GM18505 (cell line): ENCODE results near the gene PAXIP1.

ENCODE experiments used
- ATAC-seq: cut with Tn5 transposase; IDR thresholded peaks from one replicate; pipeline ENCODE4 v1.9.1; 2021; ENCODE audit not compliant: unreplicated experiment
- POLR2A ChIP-seq: IDR thresholded peaks from 4 replicates; pipeline ENCODE4 v1.6.1; 2011; ENCODE audit warnings: borderline replicate concordance; ENCODE audit not compliant: insufficient read depth, insufficient read length; ENCODE audit errors: extremely low read depth

The PAXIP1 gene

DNA sequence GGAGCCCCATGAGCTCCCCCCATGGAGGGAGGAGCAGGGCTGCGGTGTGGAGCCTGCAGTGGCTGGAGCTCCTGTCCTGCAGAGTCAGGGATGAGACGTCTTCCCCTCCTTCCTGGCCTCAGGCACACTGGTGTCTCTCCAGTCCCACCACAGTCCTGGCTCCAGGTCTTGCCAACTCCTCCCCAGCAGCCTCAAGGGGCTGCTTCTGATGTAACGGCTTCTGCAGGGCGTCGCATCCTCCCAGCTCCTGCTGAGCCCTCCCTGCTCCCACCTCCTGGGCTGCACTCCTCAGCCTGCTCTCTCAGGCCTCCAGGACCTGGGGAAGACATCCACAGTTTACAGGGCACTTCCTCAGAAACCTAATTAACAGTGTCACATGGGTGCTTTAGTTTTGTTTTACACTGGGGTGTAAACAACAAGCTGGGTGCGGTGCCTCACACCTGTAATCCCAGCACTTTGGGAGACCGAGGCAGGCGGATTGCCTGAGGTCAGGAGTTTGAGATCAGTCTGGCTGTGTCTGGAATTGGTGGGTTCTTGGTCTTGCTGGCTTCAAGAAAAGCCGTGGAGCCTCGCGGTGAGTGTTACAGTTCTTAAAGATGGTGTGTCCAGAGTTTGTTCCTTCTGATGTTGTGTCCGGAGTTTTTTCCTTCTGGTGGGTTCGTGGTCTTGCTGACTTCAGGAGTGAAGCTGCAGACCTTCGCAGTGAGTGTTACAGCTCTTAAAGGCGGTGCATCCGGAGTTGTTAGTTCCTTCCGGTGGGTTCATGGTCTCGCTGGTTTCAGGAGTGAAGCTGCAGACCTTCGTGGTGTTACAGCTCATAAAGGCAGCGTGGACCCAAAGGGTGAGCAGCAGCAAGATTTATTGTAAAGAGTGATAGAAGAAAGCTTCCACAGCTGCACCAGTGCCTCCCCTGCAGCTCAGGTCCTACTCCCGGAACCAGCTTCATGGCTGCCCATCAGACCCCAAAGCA, 95.0 kb downstream of the PAXIP1 start:
- no peak for ATAC-seq
- TF ChIP-seq POLR2A, result no peak

DNA sequence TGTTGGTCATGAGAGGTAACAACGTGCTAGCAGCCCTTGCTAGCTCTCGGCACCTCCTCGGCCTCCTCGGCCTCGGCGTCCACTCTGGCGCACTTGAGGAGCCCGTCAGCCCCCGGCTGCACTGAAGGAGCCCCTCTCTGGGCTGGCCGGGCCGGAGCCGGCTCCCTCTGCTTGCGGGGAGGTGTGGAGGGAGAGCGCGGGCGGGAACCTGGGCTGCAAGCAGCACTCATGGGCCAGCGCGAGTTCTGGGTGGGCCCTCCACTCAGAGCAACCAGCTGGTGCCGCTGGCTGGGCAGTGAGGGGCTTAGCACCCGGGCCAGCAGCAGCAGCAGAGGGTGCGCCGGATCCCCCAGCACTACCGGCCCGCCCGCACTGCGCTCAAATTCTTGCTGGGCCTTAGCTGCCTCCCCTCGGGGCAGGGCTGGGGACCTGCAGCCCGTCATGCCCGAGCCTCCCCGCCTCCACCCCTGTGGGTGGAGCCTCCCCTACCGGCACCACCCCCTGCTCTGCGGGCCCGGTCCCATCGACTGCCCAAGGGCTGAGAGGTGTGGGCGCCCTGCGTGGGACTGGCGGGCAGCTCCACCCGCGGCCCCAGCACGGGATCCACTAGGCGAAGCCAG, 96.1 kb downstream of the PAXIP1 start:
- ATAC-seq, result no peak
- TF ChIP-seq POLR2A, result no peak

DNA sequence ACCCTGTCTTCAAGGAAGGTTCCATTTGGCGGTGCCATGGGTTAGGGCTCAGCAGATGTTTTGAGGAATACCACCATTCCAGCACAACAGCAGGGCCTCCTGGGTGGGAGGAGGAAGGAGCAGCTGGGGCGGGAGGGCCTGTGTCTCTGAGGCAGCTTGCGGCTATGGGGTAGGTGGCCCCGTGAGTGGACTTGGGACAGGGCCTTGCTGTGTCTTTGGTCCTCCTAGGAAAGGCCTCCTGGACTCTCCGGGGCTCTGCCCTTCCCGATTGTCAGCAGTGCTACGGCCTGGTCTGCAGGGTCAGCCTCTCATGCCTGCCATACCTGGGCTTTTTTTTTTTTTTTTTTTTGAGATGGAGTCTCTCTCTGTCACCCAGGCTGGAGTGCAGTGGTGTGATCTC, 96.7 kb downstream of the PAXIP1 start:
- no peak for ATAC-seq
- TF ChIP-seq POLR2A, result no peak

DNA sequence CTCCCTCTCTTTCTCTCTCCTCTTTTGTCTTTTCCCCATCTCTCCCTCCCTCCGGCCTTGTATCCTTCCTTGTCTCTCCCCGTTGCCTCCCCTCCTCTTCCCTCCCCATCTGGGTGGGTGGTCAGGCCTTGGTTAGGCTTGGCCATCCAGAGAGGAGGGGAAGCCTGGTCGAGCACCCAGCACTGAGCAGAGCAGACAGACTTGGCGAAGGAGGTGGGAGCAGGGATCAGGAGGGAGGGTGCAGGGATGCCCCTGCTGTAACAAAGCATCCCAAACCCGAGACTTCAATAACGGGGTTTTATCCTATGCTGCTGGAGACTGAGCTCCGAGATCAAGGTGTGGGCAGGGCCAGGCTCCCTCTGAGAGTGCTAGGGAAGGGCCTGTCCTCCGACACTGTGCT, 97.3 kb downstream of the PAXIP1 start:
- no peak for TF ChIP-seq POLR2A
- no peak for ATAC-seq

DNA sequence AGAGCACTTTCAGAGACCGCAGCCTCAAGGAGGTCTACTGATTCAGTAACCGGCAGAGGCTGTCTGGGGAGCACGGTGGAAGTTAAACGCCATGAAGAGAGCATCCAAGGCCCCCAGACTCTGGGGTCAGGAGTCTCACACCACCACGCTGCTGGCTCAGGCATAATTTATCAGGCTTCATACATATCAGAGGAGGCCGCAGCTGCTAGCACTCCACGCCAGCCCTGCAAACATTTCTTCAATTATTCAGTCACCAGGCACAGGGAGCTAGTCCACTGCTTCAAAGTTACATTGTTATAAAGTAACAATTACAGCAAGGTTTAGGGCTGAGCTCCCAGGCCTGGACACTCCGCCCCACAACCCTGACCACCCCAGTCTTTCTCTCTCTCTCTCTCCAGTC, 97.8 kb downstream of the PAXIP1 start:
- no peak for ATAC-seq
- no peak for TF ChIP-seq POLR2A

DNA sequence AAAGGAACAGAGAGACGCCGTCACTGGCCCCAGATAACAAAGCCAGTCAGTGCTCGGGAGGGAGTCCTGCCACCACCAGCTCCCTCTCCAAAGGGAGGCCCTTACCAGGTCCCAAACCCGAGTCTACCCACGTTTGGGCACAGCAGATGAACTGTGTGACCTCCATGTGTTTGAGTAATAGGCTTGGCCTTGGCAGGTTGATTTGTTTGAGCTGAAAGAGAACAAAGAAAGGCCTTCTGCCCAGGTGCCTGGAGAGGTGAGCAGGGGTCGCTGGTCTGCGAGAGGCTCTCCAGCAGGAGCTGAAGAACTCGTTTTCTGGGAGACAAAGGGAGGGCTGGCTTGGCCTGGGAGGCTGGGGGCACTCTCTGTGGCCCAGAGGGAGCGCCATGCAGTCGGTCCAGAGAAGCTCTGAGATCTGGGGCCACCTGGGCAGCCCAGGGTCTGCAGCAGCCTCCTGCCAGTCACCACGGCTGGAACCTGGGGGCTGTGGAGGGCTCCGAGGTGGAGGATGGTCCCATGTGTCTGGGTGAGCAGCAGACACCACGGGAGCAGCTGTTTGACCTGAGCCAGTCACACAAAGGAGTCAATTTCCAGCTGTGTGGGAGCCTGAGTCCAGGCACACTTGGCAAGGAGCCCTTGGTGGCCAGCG, 99.7 kb downstream of the PAXIP1 start:
- ATAC-seq, result no peak
- no peak for TF ChIP-seq POLR2A

DNA sequence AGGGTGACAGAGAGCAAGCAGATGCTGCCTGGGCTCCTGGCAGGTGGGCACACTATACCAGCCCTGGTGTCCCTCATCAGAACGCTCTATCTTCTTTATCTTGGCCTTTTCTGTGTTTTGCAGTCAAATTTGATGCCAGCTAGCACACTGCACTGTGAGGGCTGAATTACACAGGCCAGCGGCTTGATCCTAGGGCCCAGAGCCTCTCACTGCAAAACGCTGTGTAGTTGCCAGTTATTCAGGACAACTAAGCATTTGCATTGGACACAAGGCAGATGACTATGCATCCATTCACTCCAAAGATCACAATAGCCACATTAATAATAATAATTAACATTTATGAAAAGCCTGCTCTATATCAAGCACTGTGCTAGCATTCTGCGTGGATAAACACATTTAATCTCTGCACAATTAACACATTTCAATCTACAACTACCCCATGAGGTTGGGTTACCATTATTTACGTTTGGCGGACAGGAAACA, 100.3 kb downstream of the PAXIP1 start:
- ATAC-seq, result no peak
- no peak for TF ChIP-seq POLR2A

DNA sequence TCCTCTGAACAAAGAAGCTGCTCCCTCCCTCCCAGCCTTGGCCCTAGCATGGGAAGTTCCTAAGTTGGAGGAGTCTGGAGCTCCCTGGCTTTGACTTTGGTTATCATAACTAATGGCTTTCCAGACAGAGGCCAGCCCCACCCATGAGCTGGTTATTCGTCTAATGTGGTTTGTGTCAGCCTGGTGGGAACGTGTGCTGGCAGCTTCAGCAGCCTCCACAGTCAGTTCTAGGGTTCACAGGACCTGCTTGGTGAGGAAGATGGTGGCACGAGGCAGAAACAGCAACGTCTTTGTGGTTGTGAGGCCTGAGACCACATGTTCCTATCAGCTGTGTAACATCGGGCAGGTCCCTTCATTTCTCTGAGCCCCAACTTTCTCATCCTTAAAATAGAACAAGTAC, 103.1 kb downstream of the PAXIP1 start:
- no peak for ATAC-seq
- TF ChIP-seq POLR2A, result no peak

DNA sequence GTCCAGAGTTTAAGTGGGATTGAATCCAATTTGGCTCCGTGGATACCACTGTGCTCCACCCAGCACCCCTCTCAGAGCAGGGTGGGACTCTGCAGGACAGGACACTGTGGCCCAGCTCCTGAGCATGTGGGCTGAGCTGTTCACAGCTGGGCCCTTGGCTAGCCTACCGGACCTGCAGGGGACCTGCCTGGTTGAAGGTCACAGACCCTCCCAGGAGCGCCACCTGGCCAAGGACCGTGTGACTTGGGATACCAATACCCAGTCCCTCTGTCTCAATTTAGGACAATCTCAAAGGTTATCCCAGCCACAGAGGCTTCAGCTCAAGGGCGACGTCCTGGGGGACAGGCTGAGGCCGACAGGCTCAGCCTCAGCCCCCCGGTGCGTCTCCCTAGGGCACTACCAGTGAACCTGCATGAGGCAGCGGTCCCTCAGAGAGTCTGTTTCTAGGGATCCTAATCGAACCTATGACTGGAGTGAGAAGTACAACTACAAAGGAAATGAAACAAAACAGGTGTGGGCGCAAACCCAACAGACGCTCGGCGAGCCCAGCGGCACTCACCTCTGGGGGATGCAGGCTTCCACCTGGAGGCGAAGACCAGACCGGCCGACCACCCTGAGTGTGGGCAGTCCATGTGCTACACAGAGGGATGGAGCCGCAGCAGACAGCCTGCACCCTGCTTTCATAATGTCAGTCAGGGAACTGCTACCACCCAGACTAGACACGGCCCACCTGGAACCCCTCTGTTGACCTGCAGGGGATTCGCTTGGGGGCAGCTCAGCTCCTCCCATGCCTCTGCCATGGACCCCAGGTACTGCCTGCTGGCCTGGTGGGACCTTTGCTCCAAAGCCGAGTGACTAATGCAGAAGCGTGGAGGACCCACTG, 103.7 kb downstream of the PAXIP1 start:
- no peak for TF ChIP-seq POLR2A

DNA sequence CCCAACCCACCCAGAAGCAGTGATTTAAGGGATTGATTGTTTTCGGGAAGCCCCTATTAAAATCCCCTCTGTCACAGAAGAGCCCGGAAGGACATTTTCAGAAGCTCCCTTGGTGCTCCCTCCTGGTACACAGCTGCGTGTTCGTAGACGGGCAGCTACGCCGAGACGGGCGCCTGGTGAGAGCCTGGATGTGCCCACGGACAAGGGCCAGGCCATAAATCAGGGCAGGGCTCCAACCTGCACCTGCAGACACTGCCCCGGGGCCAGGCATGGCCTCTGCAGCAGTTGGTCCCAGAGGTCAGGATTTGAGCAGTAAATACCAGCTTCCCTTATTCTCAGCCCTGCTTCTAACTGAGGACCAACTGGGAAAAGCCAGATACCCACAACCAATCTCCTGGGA, 106.8 kb downstream of the PAXIP1 start:
- no peak for ATAC-seq
- TF ChIP-seq POLR2A, result no peak

More for the DNA sequence above, 103.7 kb downstream of the PAXIP1 start:
- ATAC-seq, result no peak
